ENCODE measurements around the gene RAPGEFL1. TPM values are rescaled to one million over a fixed set of nuclear protein-coding genes. Genes with fewer than 3 reads are reported as not detected.
"Not testable (repeated sequence)": the region's sequence is repeated elsewhere in the genome, so short reads cannot be mapped to it uniquely, and the experiment has no call there.

RAPGEFL1 gene
- total RNA-seq, 1 donor from 2014 or later: 8.7 TPM

GRCh38 chr17:40230670-40231069 is 53.4 kb downstream of the RAPGEFL1 start:
- DNase-seq (ENCODE audit: low spot score in 2 of 2): no peak
- Histone ChIP-seq H3K27ac (no peak overlapping the region), H3K4me3 (no peak overlapping the region), H3K27me3 (no peaks in the 10 kb centered on the region), H3K9me3 (no peaks in the 10 kb centered on the region), H3K4me1 (peaks cover 0 to under 1% of the 10 kb centered on the region in 2 donors), H3K36me3 (peaks cover 10 to 37% of the 10 kb centered on the region in 2 donors)
- no peak for TF ChIP-seq CTCF (IDR thresholded peaks at IDR 0.05)
- intact Hi-C loops (cut with DNase I): no loop called here

GRCh38 chr17:40231928-40232327 is 54.7 kb downstream of the RAPGEFL1 start:
- H3K36me3 ChIP-seq: peaks cover 10 to 31% of the 10 kb centered on the region in 2 donors
- H3K27me3 ChIP-seq; DNase-seq (ENCODE audit: low spot score in 2 of 2); H3K9me3 ChIP-seq; intact Hi-C loops (cut with DNase I); H3K27ac ChIP-seq; H3K4me3 ChIP-seq; H3K4me1 ChIP-seq: not testable (repeated sequence)

GRCh38 chr17:40241252-40241834 is 64.1 kb downstream of the RAPGEFL1 start:
- intact Hi-C loops (cut with DNase I): no loop called here
- H3K9me3 ChIP-seq: no peaks in the 10 kb centered on the region
- H3K27ac ChIP-seq: no peak overlapping the region
- TF ChIP-seq CTCF (IDR thresholded peaks at IDR 0.05): no peak
- no peaks in the 10 kb centered on the region for H3K27me3 ChIP-seq
- H3K4me3 ChIP-seq: no peak overlapping the region
- no peak for DNase-seq (ENCODE audit: low spot score in 2 of 2)
- H3K4me1 ChIP-seq: no peaks in the 10 kb centered on the region
- no peaks in the 10 kb centered on the region for H3K36me3 ChIP-seq

- Histone ChIP-seq H3K27ac (no peak overlapping the region), H3K4me1 (no peaks in the 10 kb centered on the region), H3K27me3 (no peaks in the 10 kb centered on the region), H3K9me3 (no peaks in the 10 kb centered on the region), H3K36me3 (no peaks in the 10 kb centered on the region), H3K4me3 (no peak overlapping the region)
- intact Hi-C loops (cut with DNase I): no loop called here
- TF ChIP-seq CTCF (IDR thresholded peaks at IDR 0.05): no peak
- DNase-seq (ENCODE audit: low spot score in 2 of 2): no peak
These were observed 65.5 kb downstream of the RAPGEFL1 start for GRCh38 chr17:40242774-40243173.

GRCh38 chr17:40243761-40244160 is 66.5 kb downstream of the RAPGEFL1 start:
- DNase-seq (ENCODE audit: low spot score in 2 of 2): no peak
- no peaks in the 10 kb centered on the region for H3K9me3 ChIP-seq
- H3K4me1 ChIP-seq: no peaks in the 10 kb centered on the region
- intact Hi-C loops (cut with DNase I): no loop called here
- H3K27ac ChIP-seq: no peak overlapping the region
- no peak for TF ChIP-seq CTCF (IDR thresholded peaks at IDR 0.05)
- H3K36me3 ChIP-seq: no peaks in the 10 kb centered on the region
- no peak overlapping the region for H3K4me3 ChIP-seq
- H3K27me3 ChIP-seq: no peaks in the 10 kb centered on the region

GRCh38 chr17:40244255-40244654 is 67.0 kb downstream of the RAPGEFL1 start:
- TF ChIP-seq CTCF (IDR thresholded peaks at IDR 0.05): no peak
- no peaks in the 10 kb centered on the region for H3K27me3 ChIP-seq
- no peaks in the 10 kb centered on the region for H3K4me1 ChIP-seq
- DNase-seq (ENCODE audit: low spot score in 2 of 2): no peak
- H3K9me3 ChIP-seq: no peaks in the 10 kb centered on the region
- H3K4me3 ChIP-seq: no peak overlapping the region
- intact Hi-C loops (cut with DNase I): no loop called here
- H3K27ac ChIP-seq: no peak overlapping the region
- no peaks in the 10 kb centered on the region for H3K36me3 ChIP-seq

Other genes starting within 250 kb of the RAPGEFL1 start
- gene ORMDL3, start 249.9 kb upstream of the RAPGEFL1 start, total RNA-seq: 32.2 TPM
- gene LRRC3C, start 249.7 kb upstream of the RAPGEFL1 start, total RNA-seq: not detected
- not detected for gene GSDMA, start 214.5 kb upstream of the RAPGEFL1 start, total RNA-seq
- gene PSMD3, start 196.7 kb upstream of the RAPGEFL1 start, total RNA-seq: 93.1 TPM
- 0.43 TPM for gene CSF3, start 162.0 kb upstream of the RAPGEFL1 start, total RNA-seq
- 176 TPM for gene MED24, start 123.1 kb upstream of the RAPGEFL1 start, total RNA-seq
- gene THRA, start 114.5 kb upstream of the RAPGEFL1 start, total RNA-seq: 35.4 TPM
- gene NR1D1, start 76.9 kb upstream of the RAPGEFL1 start, total RNA-seq: 0.43 TPM
- gene MSL1, start 55.5 kb upstream of the RAPGEFL1 start, total RNA-seq: 82.5 TPM
- 48.9 TPM for gene CASC3, start 36.9 kb upstream of the RAPGEFL1 start, total RNA-seq
- gene WIPF2, start 41.8 kb downstream of the RAPGEFL1 start, total RNA-seq: 11.2 TPM
- gene CDC6, start 110.4 kb downstream of the RAPGEFL1 start, total RNA-seq: 1.2 TPM
- 77.3 TPM for gene RARA, start 131.7 kb downstream of the RAPGEFL1 start, total RNA-seq
- gene GJD3, start 187.3 kb downstream of the RAPGEFL1 start, total RNA-seq: not detected
- 0.11 TPM for gene TOP2A, start 240.4 kb downstream of the RAPGEFL1 start, total RNA-seq

Measured in ascending aorta (tissue), 2 donors.